Measurements from ENCODE around the gene C1orf159.

The C1orf159 gene

DNA sequence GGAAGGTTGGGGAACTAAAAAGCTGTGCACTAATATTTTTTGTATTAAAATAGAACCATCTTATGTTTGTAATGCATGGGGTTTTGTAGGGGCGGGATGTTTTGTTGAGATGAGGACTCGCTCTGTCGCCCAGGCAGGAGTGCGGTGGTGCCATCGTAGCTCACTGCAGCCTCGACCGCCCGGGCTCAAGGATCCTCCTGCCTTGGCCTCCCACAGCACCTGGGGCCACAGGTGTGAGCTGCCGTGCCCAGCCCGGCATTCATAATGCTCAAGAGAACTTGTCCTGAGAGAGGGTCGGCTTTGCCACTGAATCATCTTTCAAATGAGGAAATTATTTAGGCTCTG is 3.0 kb upstream of the C1orf159 start:
- no peak for TF ChIP-seq GATA2 (IDR thresholded peaks at IDR 0.05; ENCODE audit: low read depth, low read length)
- TF ChIP-seq GATA3 (IDR thresholded peaks at IDR 0.05; ENCODE audit: low read depth, low read length), result no peak

- TF ChIP-seq GATA3 (IDR thresholded peaks at IDR 0.05; ENCODE audit: low read depth, low read length), result no peak
- TF ChIP-seq GATA2 (IDR thresholded peaks at IDR 0.05; ENCODE audit: low read depth, low read length), result no peak
Observed at GRCh38 chr1:1118011-1118875, 2.4 kb upstream of the C1orf159 start.

- TF ChIP-seq GATA3 (IDR thresholded peaks at IDR 0.05; ENCODE audit: low read depth, low read length) (no peak), GATA2 (IDR thresholded peaks at IDR 0.05; ENCODE audit: low read depth, low read length) (no peak)
Observed at GRCh38 chr1:1117469-1117831, 1.6 kb upstream of the C1orf159 start.

- TF ChIP-seq GATA3 (IDR thresholded peaks at IDR 0.05; ENCODE audit: low read depth, low read length) (no peak), GATA2 (IDR thresholded peaks at IDR 0.05; ENCODE audit: low read depth, low read length) (no peak)
Observed at GRCh38 chr1:1116701-1117468, 996 bp upstream of the C1orf159 start.

GRCh38 chr1:1115136-1115785 is 628 bp downstream of the C1orf159 start:
- TF ChIP-seq GATA3 (IDR thresholded peaks at IDR 0.05; ENCODE audit: low read depth, low read length), result no peak
- no peak for TF ChIP-seq GATA2 (IDR thresholded peaks at IDR 0.05; ENCODE audit: low read depth, low read length)

DNA sequence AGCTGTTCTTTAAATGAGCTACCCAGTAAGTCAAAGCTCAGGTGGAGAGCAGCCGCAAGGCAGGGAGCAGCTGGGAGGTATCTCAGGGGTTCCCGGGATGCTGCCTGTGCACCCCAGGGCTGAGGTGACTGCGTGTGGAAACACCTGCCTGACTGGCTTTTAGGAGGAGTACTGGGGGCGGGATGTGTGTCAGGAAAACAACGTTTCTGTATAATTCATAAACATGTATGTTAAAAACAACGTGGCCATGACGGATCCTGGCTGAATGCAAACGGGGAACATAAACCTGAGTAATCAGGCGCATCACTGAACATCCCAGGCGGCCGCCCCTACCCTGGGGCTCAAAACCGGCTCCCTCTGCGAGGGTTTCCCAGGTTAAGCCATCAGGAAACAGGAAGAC is 1.5 kb downstream of the C1orf159 start:
- TF ChIP-seq GATA2 (IDR thresholded peaks at IDR 0.05; ENCODE audit: low read depth, low read length) (no peak), GATA3 (IDR thresholded peaks at IDR 0.05; ENCODE audit: low read depth, low read length) (no peak)

GRCh38 chr1:1112237-1112985 is 3.5 kb downstream of the C1orf159 start:
- TF ChIP-seq GATA2 (IDR thresholded peaks at IDR 0.05; ENCODE audit: low read depth, low read length), result no peak

- TF ChIP-seq GATA3 (IDR thresholded peaks at IDR 0.05; ENCODE audit: low read depth, low read length) (no peak), GATA2 (IDR thresholded peaks at IDR 0.05; ENCODE audit: low read depth, low read length) (no peak)
Observed at GRCh38 chr1:1111516-1112236, 4.2 kb downstream of the C1orf159 start.

DNA sequence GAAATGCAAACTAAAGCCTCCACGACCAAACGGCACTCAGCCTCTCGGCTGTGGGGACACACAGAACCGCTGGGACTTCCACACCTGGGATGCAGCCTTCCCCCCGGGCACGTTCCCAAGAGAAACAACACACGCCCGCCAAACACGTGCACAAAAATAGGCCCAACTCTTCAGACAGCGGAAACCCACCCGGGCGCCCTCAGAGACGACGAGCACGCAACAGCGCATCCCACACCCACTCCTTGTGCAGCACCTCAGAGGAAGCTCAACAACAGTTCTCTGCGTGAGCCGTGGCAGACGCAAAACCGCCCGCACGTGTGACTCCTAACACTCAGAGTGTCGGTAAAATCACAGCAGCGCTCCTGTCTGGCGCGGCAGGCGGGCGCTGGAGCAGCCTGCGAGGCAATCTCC is 5.3 kb downstream of the C1orf159 start:
- TF ChIP-seq GATA3 (IDR thresholded peaks at IDR 0.05; ENCODE audit: low read depth, low read length), result no peak
- TF ChIP-seq GATA2 (IDR thresholded peaks at IDR 0.05; ENCODE audit: low read depth, low read length), result no peak

DNA sequence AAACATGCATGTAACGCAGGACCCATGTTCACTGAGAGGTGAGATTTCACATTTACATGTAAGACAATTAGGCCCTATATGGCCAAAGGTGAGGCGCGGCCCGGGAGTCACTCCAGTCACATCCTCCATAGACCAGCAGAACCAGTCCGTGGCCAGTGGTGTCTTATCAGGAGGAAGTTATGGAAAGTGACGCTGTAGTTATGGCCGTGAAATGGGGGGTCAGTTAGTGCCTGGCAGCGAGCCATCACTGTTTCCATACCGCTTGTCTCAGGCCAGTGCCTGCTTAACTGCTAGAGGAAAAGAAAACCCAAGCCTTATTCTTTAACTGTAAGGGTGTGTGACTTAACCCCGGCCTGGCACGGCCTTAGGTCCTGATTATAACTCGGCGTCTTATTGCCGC is 6.1 kb downstream of the C1orf159 start:
- TF ChIP-seq GATA2 (IDR thresholded peaks at IDR 0.05; ENCODE audit: low read depth, low read length) (no peak), GATA3 (IDR thresholded peaks at IDR 0.05; ENCODE audit: low read depth, low read length) (no peak)

DNA sequence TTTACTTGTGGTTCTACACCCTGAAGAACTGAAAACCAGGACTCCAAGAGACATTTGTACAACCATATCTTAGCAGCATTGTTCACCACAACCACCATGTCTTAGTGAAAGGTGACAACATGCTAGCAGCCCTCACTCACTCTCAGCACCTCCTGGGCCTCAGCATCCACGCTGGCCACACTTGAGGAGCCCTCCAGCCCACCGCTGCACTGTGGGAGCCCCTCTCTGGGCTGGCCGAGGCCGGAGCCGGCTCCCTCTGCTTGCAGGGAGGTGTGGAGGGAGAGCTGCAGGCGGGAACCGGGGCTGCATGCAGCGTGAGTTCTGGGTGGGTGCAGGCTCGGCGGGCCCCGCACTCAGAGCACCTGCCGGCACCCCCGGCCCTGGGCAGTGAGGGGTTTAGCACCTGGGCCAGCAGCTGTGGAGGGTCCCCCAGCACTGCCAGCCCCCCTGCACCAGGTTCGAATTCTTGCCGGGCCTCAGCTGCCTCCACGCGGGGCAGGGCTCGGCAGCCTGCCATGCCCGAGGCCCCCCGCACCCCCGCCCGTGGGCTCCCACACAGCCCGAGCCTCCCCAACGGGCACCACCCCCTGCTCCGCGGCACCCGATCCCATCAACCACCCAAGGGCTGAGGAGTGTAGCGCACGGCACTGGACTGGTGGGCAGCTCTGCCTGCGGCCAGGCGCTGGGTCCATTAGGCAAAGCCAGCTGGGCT is 9.2 kb downstream of the C1orf159 start:
- TF ChIP-seq GATA3 (IDR thresholded peaks at IDR 0.05; ENCODE audit: low read depth, low read length), result no peak
- TF ChIP-seq GATA2 (IDR thresholded peaks at IDR 0.05; ENCODE audit: low read depth, low read length), result no peak

DNA sequence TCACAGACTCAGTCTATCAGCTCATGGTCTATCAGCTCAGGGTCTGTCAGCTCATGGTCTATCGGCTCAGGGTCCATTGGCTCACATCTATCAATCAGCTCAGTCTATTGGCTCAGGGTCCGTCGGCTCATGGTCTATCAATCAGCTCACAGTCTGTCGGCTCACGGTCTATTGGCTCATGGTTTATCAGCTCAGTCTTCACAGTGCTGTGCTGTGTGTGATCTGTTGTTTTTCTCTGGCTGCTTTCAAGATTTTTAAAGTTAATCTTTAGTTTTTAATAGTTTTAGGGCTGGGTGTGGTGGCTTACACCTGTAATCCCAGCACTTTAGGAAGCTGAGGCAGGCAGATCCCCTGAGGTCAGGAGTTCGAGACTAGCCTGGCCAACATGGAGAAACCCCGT is 14.4 kb downstream of the C1orf159 start:
- TF ChIP-seq GATA3 (IDR thresholded peaks at IDR 0.05; ENCODE audit: low read depth, low read length), result no peak
- no peak for TF ChIP-seq GATA2 (IDR thresholded peaks at IDR 0.05; ENCODE audit: low read depth, low read length)

- no peak for TF ChIP-seq GATA3 (IDR thresholded peaks at IDR 0.05; ENCODE audit: low read depth, low read length)
- TF ChIP-seq GATA2 (IDR thresholded peaks at IDR 0.05; ENCODE audit: low read depth, low read length), result no peak
Observed at GRCh38 chr1:1100296-1100695, 15.6 kb downstream of the C1orf159 start.

Measured in SH-SY5Y (cell line).